ENCODE results near the gene KRTAP13-3. TPM values are rescaled to one million over a fixed set of nuclear protein-coding genes. Genes with fewer than 3 reads are reported as not detected.

KRTAP13-3 gene
- not detected in 2 replicates for total RNA-seq

DNA sequence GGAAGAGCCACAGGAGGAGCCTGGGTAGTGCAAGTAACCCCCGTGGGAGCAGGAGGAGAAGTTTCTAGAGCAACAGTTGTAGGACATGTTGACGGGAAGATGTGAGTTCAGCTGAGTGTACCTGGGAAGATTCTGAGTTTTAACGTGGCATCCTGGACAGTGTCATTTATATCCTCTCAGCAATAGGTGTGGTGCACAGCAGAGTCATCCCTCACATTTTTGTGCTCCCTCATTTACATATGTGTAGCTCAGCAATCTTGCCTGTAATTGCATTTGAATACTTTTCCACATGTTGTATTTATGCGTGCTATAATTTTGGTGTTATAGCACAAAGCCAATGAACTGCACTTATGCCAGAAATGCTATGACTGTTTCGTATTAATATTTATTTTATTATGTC, at the start of gene KRTAP13-3:
TSS of gene KRTAP13-3 (minus strand) at position 101 of the 400 bp plus-strand sequence. CDS start at position 87, 14 bp downstream.

GRCh38 chr21:30439975-30440374, 14.2 kb upstream of the KRTAP13-3 start, which contains the start of gene KRTAP15-1:
Gene KRTAP15-1 (plus strand): TSS chr21:30440275. CDS start chr21:30440328, 53 bp downstream.

DNA sequence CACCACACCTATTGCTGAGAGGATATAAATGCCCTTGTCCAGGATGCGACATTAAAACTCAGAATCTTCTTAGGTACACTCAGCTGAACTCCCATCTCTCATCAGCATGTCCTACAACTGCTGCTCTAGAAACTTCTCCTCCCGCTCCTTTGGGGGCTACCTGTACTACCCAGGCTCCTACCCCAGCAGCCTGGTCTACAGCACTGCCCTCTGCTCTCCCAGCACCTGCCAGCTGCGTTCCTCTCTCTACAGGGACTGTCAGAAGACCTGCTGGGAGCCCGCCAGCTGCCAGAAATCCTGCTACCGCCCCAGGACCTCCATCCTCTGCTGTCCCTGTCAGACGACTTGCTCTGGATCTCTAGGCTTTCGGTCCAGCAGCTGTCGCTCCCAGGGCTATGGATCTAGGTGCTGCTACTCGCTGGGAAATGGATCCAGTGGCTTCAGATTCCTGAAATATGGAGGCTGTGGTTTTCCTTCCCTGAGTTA, 4.5 kb upstream of the KRTAP13-3 start, which contains the start of gene KRTAP13-4:
TSS of gene KRTAP13-4 (plus strand) at position 51 of the 486 bp plus-strand sequence. CDS start at position 107, 56 bp downstream.

GRCh38 chr21:30395731-30396130, 30.0 kb downstream of the KRTAP13-3 start, which contains the start of gene KRTAP13-1:
Gene KRTAP13-1 (plus strand): TSS chr21:30396031. CDS start chr21:30396087, 56 bp downstream.

Other genes with a start within 250 kb of the KRTAP13-3 start
- under 0.01 TPM in 1 of 2 replicates, not detected in the other for gene CLDN8, start 209.8 kb downstream of the KRTAP13-3 start, total RNA-seq
- not detected in 2 replicates for gene KRTAP24-1, start 143.0 kb downstream of the KRTAP13-3 start, total RNA-seq
- gene KRTAP25-1, start 136.4 kb downstream of the KRTAP13-3 start, total RNA-seq: not detected in 2 replicates
- gene KRTAP26-1, start 105.6 kb downstream of the KRTAP13-3 start, total RNA-seq: not detected in 2 replicates
- not detected in 2 replicates for gene KRTAP27-1, start 88.2 kb downstream of the KRTAP13-3 start, total RNA-seq
- not detected in 2 replicates for gene KRTAP23-1, start 77.3 kb downstream of the KRTAP13-3 start, total RNA-seq
- not detected in 2 replicates for gene KRTAP13-2, start 53.7 kb downstream of the KRTAP13-3 start, total RNA-seq
- not detected in 2 replicates for gene KRTAP13-1, start 29.9 kb downstream of the KRTAP13-3 start, total RNA-seq
- not detected in 2 replicates for gene KRTAP13-4, start 4.3 kb upstream of the KRTAP13-3 start, total RNA-seq
- gene KRTAP15-1, start 14.3 kb upstream of the KRTAP13-3 start, total RNA-seq: not detected in 2 replicates
- gene KRTAP19-1, start 54.4 kb upstream of the KRTAP13-3 start, total RNA-seq: not detected in 2 replicates
- gene KRTAP19-2, start 61.5 kb upstream of the KRTAP13-3 start, total RNA-seq: not detected in 2 replicates
- not detected in 2 replicates for gene KRTAP19-3, start 66.1 kb upstream of the KRTAP13-3 start, total RNA-seq
- not detected in 2 replicates for gene KRTAP19-4, start 71.2 kb upstream of the KRTAP13-3 start, total RNA-seq
- not detected in 2 replicates for gene KRTAP19-5, start 76.2 kb upstream of the KRTAP13-3 start, total RNA-seq
- not detected in 2 replicates for gene KRTAP19-6, start 115.9 kb upstream of the KRTAP13-3 start, total RNA-seq
- gene KRTAP19-7, start 135.4 kb upstream of the KRTAP13-3 start, total RNA-seq: not detected in 2 replicates
- gene KRTAP22-2, start 164.5 kb upstream of the KRTAP13-3 start, total RNA-seq: not detected in 2 replicates
- not detected in 2 replicates for gene KRTAP6-3, start 166.5 kb upstream of the KRTAP13-3 start, total RNA-seq
- not detected in 2 replicates for gene KRTAP6-2, start 173.0 kb upstream of the KRTAP13-3 start, total RNA-seq
- not detected in 2 replicates for gene KRTAP22-1, start 175.2 kb upstream of the KRTAP13-3 start, total RNA-seq
- gene KRTAP6-1, start 188.0 kb upstream of the KRTAP13-3 start, total RNA-seq: not detected in 2 replicates
- not detected in 2 replicates for gene KRTAP20-1, start 190.5 kb upstream of the KRTAP13-3 start, total RNA-seq
- gene KRTAP20-4, start 194.7 kb upstream of the KRTAP13-3 start, total RNA-seq: not detected in 2 replicates
- gene KRTAP20-2, start 209.3 kb upstream of the KRTAP13-3 start, total RNA-seq: not detected in 2 replicates
- gene KRTAP20-3, start 216.9 kb upstream of the KRTAP13-3 start, total RNA-seq: not detected in 2 replicates

Measured in hair follicle dermal papilla cell (primary cell).